ENCODE measurements around the gene ZBED2.

Gene ZBED2

GRCh38 chr3:111577113-111577512, 18.0 kb downstream of the ZBED2 start:
- H3K4me3 ChIP-seq (ENCODE audit: control insufficient read depth, low read depth, low read length), result no peak overlapping the region
- DNase-seq (ENCODE audit: low read depth), result no peak
- TF ChIP-seq, protein P1, sequence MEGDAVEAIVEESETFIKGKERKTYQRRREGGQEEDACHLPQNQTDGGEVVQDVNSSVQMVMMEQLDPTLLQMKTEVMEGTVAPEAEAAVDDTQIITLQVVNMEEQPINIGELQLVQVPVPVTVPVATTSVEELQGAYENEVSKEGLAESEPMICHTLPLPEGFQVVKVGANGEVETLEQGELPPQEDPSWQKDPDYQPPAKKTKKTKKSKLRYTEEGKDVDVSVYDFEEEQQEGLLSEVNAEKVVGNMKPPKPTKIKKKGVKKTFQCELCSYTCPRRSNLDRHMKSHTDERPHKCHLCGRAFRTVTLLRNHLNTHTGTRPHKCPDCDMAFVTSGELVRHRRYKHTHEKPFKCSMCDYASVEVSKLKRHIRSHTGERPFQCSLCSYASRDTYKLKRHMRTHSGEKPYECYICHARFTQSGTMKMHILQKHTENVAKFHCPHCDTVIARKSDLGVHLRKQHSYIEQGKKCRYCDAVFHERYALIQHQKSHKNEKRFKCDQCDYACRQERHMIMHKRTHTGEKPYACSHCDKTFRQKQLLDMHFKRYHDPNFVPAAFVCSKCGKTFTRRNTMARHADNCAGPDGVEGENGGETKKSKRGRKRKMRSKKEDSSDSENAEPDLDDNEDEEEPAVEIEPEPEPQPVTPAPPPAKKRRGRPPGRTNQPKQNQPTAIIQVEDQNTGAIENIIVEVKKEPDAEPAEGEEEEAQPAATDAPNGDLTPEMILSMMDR (IDR thresholded peaks at IDR 0.05; ENCODE audit: control insufficient read depth, insufficient read depth, low read depth, low read length, missing control alignments), result no peak

- DNase-seq (ENCODE audit: low read depth), result no peak
- TF ChIP-seq, protein P1 (IDR thresholded peaks at IDR 0.05; ENCODE audit: control insufficient read depth, insufficient read depth, low read depth, low read length, missing control alignments), result no peak
- no peak overlapping the region for H3K4me3 ChIP-seq (ENCODE audit: control insufficient read depth, low read depth, low read length)
These were observed 23.2 kb downstream of the ZBED2 start for GRCh38 chr3:111571907-111572460.

GRCh38 chr3:111571282-111571681, 23.9 kb downstream of the ZBED2 start:
- TF ChIP-seq, protein P1 (IDR thresholded peaks at IDR 0.05; ENCODE audit: control insufficient read depth, insufficient read depth, low read depth, low read length, missing control alignments), result no peak
- no peak overlapping the region for H3K4me3 ChIP-seq (ENCODE audit: control insufficient read depth, low read depth, low read length)
- DNase-seq (ENCODE audit: low read depth), result no peak

DNA sequence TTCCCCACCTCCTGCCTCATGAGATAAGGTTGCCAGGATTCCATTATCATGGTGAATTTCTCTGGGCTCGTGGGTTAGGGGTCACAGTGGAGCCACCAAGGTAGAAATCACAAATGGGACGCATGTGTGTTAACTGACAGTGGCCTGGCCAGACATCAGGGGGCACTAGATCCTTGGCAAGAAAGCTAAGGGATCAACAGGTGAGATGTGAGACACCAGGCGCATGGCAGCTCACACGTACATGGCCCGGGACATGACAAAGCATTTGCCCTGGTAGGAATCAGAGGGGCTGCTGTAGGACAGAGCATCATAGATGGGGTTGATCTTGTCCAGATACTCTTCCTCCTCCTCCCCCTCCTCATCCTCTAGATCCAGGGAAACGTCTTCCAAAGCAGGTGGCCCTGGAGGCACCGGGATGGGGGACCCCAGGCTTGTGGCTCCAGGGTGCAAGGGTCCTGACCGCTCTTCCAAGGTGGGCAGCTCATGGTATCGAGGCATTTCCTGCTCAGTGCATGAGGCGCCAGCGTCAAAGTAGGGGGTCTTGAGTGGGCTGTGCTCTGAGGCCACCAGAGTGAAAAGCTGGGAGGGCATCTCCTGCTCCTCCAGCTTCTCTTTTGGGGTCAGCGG, 24.6 kb downstream of the ZBED2 start:
- H3K4me3 ChIP-seq (ENCODE audit: control insufficient read depth, low read depth, low read length), result no peak overlapping the region
- TF ChIP-seq, protein P1 (IDR thresholded peaks at IDR 0.05; ENCODE audit: control insufficient read depth, insufficient read depth, low read depth, low read length, missing control alignments), result no peak
- DNase-seq (ENCODE audit: low read depth), result no peak

DNA sequence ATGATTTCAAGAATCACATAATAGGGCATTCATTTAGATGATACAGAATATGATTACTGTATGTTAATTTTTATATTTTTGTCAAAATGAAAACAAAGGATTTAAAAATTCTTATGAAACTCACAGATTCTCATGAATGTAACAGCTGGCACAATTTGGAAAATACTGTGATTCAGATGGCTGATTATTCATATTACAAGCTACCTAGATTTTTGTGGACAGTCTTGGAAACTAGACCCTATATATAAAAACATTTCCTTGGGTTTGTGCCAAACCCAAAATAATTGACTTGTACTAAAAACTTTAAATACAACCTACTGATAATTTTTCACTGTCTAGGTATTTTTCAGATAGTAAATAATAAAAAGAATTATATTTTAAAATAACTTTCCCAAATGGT, 26.2 kb downstream of the ZBED2 start:
- TF ChIP-seq, protein P1 (IDR thresholded peaks at IDR 0.05; ENCODE audit: control insufficient read depth, insufficient read depth, low read depth, low read length, missing control alignments), result no peak
- H3K4me3 ChIP-seq (ENCODE audit: control insufficient read depth, low read depth, low read length), result no peak overlapping the region
- no peak for DNase-seq (ENCODE audit: low read depth)

DNA sequence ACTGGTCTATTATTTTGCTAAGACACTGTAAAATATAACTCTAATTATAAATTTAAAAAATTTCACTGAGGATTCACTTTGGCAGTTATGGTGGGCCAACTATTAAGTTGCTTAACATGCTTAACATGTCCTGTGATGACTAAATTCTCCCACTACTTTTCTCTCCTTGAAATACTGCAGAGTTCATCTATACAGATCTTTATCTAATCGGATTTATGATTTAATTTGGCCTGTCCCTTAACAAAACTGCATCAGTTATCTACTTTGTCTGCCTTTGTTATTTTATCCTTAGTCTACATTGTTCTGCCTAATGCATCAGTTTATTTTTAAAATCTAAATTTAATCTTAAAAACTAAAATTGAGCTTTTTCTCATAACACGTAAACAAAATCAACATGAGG, 26.8 kb downstream of the ZBED2 start:
- H3K4me3 ChIP-seq (ENCODE audit: control insufficient read depth, low read depth, low read length), result no peak overlapping the region
- TF ChIP-seq, protein P1 (IDR thresholded peaks at IDR 0.05; ENCODE audit: control insufficient read depth, insufficient read depth, low read depth, low read length, missing control alignments), result no peak
- no peak for DNase-seq (ENCODE audit: low read depth)
